Mammary epithelial cell (primary cell): ENCODE data around the gene TSHR.

Experiments
- EZH2 ChIP-seq: IDR thresholded peaks from 2 replicates; pipeline ENCODE4 v1.6.1; 2012; ENCODE audit warnings: low read length, inconsistent platforms, borderline replicate concordance
- TF ChIP-seq, protein P1 (sequence below), 2 donors: IDR thresholded peaks in 1 of 2; conservative IDR thresholded peaks in 1 of 2; 2 replicates each; pipeline ENCODE4 v1.5.1; 2011 to 2012; ENCODE audit warnings: inconsistent platforms in 2 of 2, low read length in 2 of 2, mild to moderate bottlenecking in 2 of 2, control low read depth in 1 of 2, low read depth in 1 of 2; ENCODE audit not compliant: insufficient read depth in 1 of 2; ENCODE audit errors: extremely low read depth in 1 of 2

DNA sequence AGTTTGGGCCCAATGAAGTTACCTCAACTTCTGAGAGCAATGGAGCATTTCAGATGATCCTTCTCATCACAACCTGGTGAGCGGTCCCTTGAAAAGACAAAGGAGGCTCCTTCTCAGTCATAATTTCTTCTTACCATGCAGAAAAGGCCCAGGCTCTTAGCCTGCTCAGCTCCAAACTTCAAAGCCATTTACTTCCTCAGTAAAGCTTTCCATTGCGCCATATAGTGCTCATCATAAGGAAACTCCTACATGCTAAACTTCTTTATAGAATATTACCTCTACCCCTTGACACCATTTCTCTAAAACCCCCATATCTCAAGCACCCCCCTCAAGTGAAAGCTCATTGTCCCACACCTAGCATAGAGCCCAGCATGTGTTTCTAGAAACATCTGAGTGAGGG lies 138.2 kb downstream of the TSHR start:
- TF ChIP-seq, protein P1, sequence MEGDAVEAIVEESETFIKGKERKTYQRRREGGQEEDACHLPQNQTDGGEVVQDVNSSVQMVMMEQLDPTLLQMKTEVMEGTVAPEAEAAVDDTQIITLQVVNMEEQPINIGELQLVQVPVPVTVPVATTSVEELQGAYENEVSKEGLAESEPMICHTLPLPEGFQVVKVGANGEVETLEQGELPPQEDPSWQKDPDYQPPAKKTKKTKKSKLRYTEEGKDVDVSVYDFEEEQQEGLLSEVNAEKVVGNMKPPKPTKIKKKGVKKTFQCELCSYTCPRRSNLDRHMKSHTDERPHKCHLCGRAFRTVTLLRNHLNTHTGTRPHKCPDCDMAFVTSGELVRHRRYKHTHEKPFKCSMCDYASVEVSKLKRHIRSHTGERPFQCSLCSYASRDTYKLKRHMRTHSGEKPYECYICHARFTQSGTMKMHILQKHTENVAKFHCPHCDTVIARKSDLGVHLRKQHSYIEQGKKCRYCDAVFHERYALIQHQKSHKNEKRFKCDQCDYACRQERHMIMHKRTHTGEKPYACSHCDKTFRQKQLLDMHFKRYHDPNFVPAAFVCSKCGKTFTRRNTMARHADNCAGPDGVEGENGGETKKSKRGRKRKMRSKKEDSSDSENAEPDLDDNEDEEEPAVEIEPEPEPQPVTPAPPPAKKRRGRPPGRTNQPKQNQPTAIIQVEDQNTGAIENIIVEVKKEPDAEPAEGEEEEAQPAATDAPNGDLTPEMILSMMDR (conservative IDR thresholded peaks at IDR 0.05 in 1 of 2, IDR thresholded peaks at IDR 0.05 in 1 of 2; ENCODE audit: extremely low read depth in 1 of 2, insufficient read depth in 1 of 2, low read depth in 1 of 2, low read length in 2 of 2) = no peak
- TF ChIP-seq EZH2 = no peak
